Measurements from ENCODE around the gene RBM24. TPM values are rescaled to one million over a fixed set of nuclear protein-coding genes. Genes with fewer than 3 reads are reported as not detected.

Gene RBM24
- polyA plus RNA-seq, 1 donor from 2014 or later: 4.9 TPM

GRCh38 chr6:17265570-17265969, 15.6 kb upstream of the RBM24 start (continued):
- no peak for TF ChIP-seq EZH2 (IDR thresholded peaks at IDR 0.05; ENCODE audit: borderline replicate concordance, insufficient read depth, low read length, poor library complexity, severe bottlenecking)

- Histone ChIP-seq H3K36me3 (ENCODE audit: insufficient read depth, low read length) (no peaks in the 10 kb centered on the region), H3K4me3 (ENCODE audit: low read length) (no peak overlapping the region), H3K9me2 (ENCODE audit: insufficient read depth, low read length) (no peaks in the 10 kb centered on the region), H3F3A (ENCODE audit: insufficient read depth, low read length, poor library complexity, severe bottlenecking) (no peaks in the 10 kb centered on the region), H3K27me3 (ENCODE audit: insufficient read depth, low read depth, low read length) (no peaks in the 10 kb centered on the region), H3K9ac (ENCODE audit: low read length) (no peak overlapping the region), H3K9me3 (ENCODE audit: low read length) (no peaks in the 10 kb centered on the region), H3K4me2 (ENCODE audit: low read length) (no peak overlapping the region), H3K27ac (ENCODE audit: low read length) (no peak overlapping the region), H4K20me1 (ENCODE audit: insufficient read depth) (no peaks in the 10 kb centered on the region), H3K79me2 (replicated peaks; ENCODE audit: insufficient read depth, low read length) (no peaks in the 10 kb centered on the region), H2AFZ (ENCODE audit: low read depth, low read length) (no peak overlapping the region)
- TF ChIP-seq REST (IDR thresholded peaks at IDR 0.05; ENCODE audit: borderline replicate concordance): no peak
- no peak for TF ChIP-seq CTCF (IDR thresholded peaks at IDR 0.05; ENCODE audit: poor library complexity, severe bottlenecking)
- TF ChIP-seq EZH2 (IDR thresholded peaks at IDR 0.05; ENCODE audit: borderline replicate concordance, insufficient read depth, low read length, poor library complexity, severe bottlenecking): no peak
- TF ChIP-seq SMC3 (conservative IDR thresholded peaks at IDR 0.05; ENCODE audit: poor library complexity): no peak
- TF ChIP-seq POLR2AphosphoS5 (IDR thresholded peaks at IDR 0.05): no peak
- no peak for TF ChIP-seq EP300 (conservative IDR thresholded peaks at IDR 0.05; ENCODE audit: poor library complexity, severe bottlenecking)
- TF ChIP-seq RAD21 (conservative IDR thresholded peaks at IDR 0.05): no peak
- no peak for TF ChIP-seq TAF1 (IDR thresholded peaks at IDR 0.05; ENCODE audit: low read depth)
- no peak for TF ChIP-seq MXI1 (conservative IDR thresholded peaks at IDR 0.05; ENCODE audit: poor library complexity, severe bottlenecking)
These were observed 13.6 kb upstream of the RBM24 start for GRCh38 chr6:17267566-17267965.

GRCh38 chr6:17268114-17268513, 13.0 kb upstream of the RBM24 start:
- H3K4me3 ChIP-seq (ENCODE audit: low read length): no peak overlapping the region
- H4K20me1 ChIP-seq (ENCODE audit: insufficient read depth): no peaks in the 10 kb centered on the region
- H3K27ac ChIP-seq (ENCODE audit: low read length): no peak overlapping the region
- no peak overlapping the region for H3K4me2 ChIP-seq (ENCODE audit: low read length)
- no peak overlapping the region for H2AFZ ChIP-seq (ENCODE audit: low read depth, low read length)
- no peaks in the 10 kb centered on the region for H3K9me3 ChIP-seq (ENCODE audit: low read length)
- no peak overlapping the region for H3K9ac ChIP-seq (ENCODE audit: low read length)
- no peaks in the 10 kb centered on the region for H3K9me2 ChIP-seq (ENCODE audit: insufficient read depth, low read length)
- H3F3A ChIP-seq (ENCODE audit: insufficient read depth, low read length, poor library complexity, severe bottlenecking): no peaks in the 10 kb centered on the region
- TF ChIP-seq SMC3 (conservative IDR thresholded peaks at IDR 0.05; ENCODE audit: poor library complexity) (no peak), CTCF (IDR thresholded peaks at IDR 0.05; ENCODE audit: poor library complexity, severe bottlenecking) (no peak), EZH2 (IDR thresholded peaks at IDR 0.05; ENCODE audit: borderline replicate concordance, insufficient read depth, low read length, poor library complexity, severe bottlenecking) (no peak), MXI1 (conservative IDR thresholded peaks at IDR 0.05; ENCODE audit: poor library complexity, severe bottlenecking) (no peak), RAD21 (conservative IDR thresholded peaks at IDR 0.05) (no peak), REST (IDR thresholded peaks at IDR 0.05; ENCODE audit: borderline replicate concordance) (no peak)
- H3K79me2 ChIP-seq (replicated peaks; ENCODE audit: insufficient read depth, low read length): no peaks in the 10 kb centered on the region
- H3K27me3 ChIP-seq (ENCODE audit: insufficient read depth, low read depth, low read length): no peaks in the 10 kb centered on the region
- no peaks in the 10 kb centered on the region for H3K36me3 ChIP-seq (ENCODE audit: insufficient read depth, low read length)
